Vagina (tissue), 2 donors: ENCODE data around the gene ADCK2.

ENCODE experiments used
- CTCF ChIP-seq, 3 experiments: fragments of 450-650 bp in 2 of 3; fragments of 200-600 bp in 1 of 3; sonication (generic) in 1 of 3; IDR thresholded peaks; one replicate each; pipeline ENCODE4 v1.5.1; 2017 to 2019; ENCODE audit warnings: antibody characterized with exemption in 3 of 3, mild to moderate bottlenecking in 2 of 3, moderate library complexity in 2 of 3
- POLR2A ChIP-seq, 2 donors: fragments of 450-650 bp; IDR thresholded peaks; one replicate each; pipeline ENCODE4 v1.6.1; 2017; ENCODE audit warnings: antibody characterized with exemption in 2 of 2, mild to moderate bottlenecking in 2 of 2, moderate library complexity in 2 of 2
- POLR2AphosphoS5 ChIP-seq, 2 donors: sonication (generic); formaldehyde crosslinking; IDR thresholded peaks; one replicate each; pipeline ENCODE4 v1.9.0; 2017; ENCODE audit warnings: antibody characterized with exemption in 2 of 2, mild to moderate bottlenecking in 2 of 2, low read depth in 1 of 2; ENCODE audit not compliant: insufficient read depth in 1 of 2

GRCh38 chr7:140707132-140707531 is 34.4 kb downstream of the ADCK2 start:
- no peak for TF ChIP-seq POLR2AphosphoS5 (IDR thresholded peaks at IDR 0.05; ENCODE audit: insufficient read depth in 1 of 2, low read depth in 1 of 2)
- TF ChIP-seq POLR2A (IDR thresholded peaks at IDR 0.05), result no peak
- TF ChIP-seq CTCF (IDR thresholded peaks at IDR 0.05), result no peak
